Body of pancreas (tissue), 4 donors: Measurements from ENCODE around the gene KBTBD13.

Experiments
- CTCF ChIP-seq, 7 experiments: fragments of 450-650 bp in 4 of 7; fragments of 200-600 bp in 3 of 7; sonication (generic) in 3 of 7; IDR thresholded peaks; one replicate each; pipeline ENCODE4 v1.5.1; 2016 to 2019; ENCODE audit warnings: antibody characterized with exemption in 7 of 7
- POLR2A ChIP-seq, 3 donors: fragments of 450-650 bp; IDR thresholded peaks; one replicate each; pipeline ENCODE4 v1.6.1; 2016; ENCODE audit warnings: antibody characterized with exemption in 3 of 3, mild to moderate bottlenecking in 2 of 3

- TF ChIP-seq CTCF (IDR thresholded peaks at IDR 0.05) (no peak), POLR2A (IDR thresholded peaks at IDR 0.05) (no peak)
These were observed 15.7 kb upstream of the KBTBD13 start for GRCh38 chr15:65060641-65061397.
